HG03280 (cell line): ENCODE measurements around the gene TNNT1.
"Not testable (repeated sequence)": the region's sequence is repeated elsewhere in the genome, so short reads cannot be mapped to it uniquely, and the experiment has no call there.

ENCODE experiments used
- ATAC-seq: cut with Tn5 transposase; IDR thresholded peaks from one replicate; pipeline ENCODE4 v1.9.1; 2021; ENCODE audit warnings: mild to moderate bottlenecking, moderate library complexity; ENCODE audit not compliant: unreplicated experiment

Gene TNNT1, protein sequence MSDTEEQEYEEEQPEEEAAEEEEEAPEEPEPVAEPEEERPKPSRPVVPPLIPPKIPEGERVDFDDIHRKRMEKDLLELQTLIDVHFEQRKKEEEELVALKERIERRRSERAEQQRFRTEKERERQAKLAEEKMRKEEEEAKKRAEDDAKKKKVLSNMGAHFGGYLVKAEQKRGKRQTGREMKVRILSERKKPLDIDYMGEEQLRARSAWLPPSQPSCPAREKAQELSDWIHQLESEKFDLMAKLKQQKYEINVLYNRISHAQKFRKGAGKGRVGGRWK

DNA sequence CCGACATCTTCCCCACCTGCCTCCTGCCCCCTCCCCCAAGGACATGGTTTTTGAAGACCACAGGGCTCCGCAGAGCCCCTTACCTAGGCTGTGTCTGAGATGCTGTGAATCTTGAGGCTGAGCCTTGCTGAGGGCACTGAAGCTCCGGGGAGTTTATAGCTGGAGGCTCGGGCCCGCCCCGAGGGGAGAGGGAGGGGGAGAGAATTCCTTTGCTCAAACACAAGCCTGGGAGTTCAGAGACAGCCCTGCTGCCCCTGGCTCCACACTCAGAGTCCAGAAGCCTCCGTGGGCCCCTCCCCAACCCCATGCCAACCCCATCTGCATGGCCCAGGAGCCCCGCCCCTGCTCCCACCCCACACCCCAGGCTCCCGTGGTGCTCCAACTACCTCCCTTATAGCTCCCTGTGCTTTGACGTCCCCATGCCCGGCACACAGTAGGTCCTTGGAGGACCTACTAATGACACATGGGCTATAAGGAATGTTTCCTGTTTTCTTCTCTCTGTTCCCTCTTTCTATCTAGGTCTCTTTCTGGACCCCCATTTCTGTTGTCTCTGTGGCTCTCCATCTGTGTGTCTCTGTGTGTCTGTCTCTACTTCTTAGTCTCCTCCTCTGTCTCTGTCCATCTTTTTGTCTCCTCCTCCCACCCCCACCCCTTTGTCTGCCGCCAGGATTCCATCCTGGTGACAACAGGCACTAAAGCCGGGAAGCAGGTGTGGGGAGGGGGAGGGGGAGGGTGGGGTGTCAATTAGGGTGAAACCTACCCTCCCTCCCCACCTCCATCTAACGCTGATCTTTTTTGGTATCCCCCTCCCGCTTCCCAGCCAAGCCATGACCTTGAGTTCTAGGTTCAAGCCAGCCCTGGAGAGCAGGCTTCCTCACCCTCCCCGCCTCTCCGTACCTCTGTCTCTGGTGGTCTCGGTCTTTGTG lies at the start of gene TNNT1:
Gene TNNT1 (minus strand): TSS at position 129 of the 926 bp plus-strand sequence. CDS start 2,049 bp downstream, outside the sequence.
- no peak for ATAC-seq

GRCh38 chr19:55198651-55199050 lies 49.6 kb upstream of the TNNT1 start:
- ATAC-seq = no peak

DNA sequence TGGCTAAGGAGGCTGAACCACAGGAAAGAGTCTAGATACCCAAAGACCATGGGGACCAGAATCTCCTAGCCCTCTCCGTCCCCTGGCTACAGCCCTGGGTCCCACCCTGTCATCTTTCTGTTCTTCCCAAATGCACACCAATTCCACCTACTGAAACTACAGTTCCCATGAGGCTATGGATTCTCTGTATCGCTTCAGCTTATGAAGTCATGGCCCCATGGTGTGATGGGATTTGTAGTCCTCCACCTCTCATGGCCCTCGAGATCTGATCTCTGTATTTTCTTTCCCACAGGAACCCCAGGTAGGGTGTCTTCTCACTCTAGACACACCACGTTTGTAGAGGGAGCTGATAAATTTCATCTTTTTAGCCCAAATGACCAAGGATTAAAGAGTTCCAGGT lies 48.5 kb upstream of the TNNT1 start:
- ATAC-seq = no peak

DNA sequence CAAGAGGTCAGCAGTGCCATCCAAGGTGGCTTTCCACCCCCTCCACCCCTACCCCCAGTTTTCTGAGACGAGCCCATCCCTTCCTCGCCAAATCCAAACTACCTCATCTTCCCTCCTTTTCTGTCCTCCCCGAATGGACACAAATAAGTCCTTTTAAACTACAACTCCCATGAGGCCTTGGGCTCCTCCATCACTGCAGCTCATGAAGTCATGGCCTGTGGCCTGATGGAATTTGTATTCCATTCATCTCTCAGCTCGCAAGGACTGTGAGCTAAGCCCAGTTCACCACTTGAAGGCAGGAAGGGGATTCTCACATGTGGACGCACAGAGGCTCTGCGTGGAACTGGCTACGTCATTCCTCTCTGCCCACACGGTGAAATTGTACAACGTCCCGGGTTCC lies 47.8 kb upstream of the TNNT1 start:
- no peak for ATAC-seq

- ATAC-seq = no peak
These were observed 44.5 kb upstream of the TNNT1 start for GRCh38 chr19:55193481-55193880.

- no peak for ATAC-seq
These were observed 40.4 kb upstream of the TNNT1 start for GRCh38 chr19:55189403-55189835.

DNA sequence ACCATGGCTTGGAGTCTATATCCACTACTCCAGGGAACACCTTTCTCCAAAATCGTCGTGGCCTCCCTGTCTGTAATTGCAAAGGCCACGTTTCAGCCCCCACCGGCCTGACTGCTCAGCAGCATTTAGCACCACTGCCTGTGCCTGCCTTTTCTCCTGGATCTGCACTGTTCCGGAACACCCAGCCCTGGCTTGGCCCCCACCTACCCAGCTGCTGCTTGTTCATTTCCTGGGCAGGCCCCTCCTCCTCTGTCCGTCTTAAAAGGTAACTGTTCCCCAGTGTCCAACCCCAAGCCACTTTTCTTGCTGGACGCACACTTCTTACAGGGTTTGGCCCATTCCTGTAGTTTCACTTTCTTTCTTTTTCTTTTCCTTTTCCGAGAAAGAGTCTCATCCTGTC lies 39.6 kb upstream of the TNNT1 start:
- ATAC-seq = no peak

DNA sequence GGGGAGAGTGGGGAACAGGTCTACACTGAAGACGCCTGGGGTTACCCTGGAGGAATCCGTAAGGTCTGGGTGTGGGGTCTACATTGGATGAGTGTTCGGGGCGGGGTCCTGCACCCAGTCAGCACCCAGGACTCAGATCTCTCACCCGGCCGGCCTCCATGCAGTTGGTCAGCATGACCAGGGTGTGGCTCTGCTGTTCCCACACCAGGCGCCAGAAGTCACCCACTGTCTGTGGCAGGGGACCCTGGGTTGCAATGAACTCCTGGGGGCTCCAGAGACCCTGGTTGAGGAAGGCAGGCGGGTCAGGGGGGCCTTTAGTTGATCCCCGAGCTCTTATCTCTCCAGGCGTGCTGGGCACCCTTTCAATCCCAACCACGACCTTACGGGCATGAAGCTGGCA lies 37.1 kb upstream of the TNNT1 start:
- no peak for ATAC-seq

DNA sequence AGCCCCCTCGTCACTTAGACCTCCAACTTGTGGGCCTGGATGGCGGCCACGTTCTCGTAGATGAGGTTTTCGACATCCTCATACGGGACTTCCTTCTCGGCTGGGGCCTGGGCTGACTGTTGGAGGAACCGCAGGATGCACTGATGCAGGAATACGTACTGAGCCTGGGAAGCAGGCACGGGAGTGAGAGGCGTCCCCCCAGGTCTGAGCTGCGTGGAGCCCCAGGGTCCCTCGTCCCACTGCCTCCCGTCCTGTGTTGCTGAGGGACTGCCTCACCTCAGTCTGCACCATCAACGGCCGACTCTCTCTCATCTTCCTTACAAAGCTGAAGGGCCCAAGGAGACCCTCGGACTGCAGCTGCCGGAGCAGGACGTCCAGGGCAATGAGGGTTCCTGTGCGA lies 32.7 kb upstream of the TNNT1 start:
- ATAC-seq = no peak

DNA sequence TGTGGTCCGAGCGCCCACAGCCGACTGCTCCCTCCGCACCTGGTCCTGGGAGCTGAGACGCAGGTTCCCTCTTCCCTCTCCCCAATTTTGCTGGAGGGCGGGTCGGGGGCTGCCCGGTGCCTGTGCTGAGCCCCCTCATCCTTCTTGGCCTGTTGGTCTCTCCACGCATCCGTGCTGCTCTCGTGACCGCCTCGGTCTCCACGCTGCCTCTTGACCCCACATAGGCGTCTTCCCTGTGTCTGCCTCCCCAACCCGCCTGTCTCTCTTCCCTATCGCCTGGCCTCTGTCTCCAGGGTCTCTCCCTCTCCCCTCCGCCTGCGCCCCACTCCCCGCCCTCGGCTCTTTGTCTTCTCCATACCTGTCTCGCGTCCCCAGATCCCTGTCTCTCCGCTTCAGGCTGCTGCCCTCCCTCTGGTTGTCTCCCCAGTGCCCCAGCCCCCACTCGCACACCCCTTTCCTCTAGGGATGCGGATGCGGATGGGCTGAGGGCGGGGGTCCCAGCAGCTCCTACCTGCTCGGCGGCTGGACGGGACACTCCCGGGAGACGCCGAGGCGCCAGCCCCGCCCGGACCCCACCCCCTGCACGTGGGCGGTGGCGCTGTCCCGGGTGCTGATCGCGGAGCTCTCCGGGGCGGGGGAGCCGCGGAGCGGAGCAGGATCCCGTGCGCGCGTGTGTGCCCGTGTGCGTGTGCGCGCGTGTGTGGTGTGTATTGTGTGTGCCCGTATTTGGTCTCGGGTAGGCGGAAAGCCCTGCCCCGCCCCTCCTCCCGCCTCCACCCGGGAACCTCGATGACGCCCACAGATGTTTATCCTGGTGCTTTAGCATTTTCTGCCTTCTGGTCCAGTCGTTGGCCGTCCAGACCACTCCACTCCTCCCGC lies 30.8 kb upstream of the TNNT1 start, which contains the start of gene SYT5:
Gene SYT5 (minus strand): TSS at position 684 of the 879 bp plus-strand sequence. CDS start 1,248 bp downstream, outside the sequence.
- ATAC-seq = peak; percentile 43

DNA sequence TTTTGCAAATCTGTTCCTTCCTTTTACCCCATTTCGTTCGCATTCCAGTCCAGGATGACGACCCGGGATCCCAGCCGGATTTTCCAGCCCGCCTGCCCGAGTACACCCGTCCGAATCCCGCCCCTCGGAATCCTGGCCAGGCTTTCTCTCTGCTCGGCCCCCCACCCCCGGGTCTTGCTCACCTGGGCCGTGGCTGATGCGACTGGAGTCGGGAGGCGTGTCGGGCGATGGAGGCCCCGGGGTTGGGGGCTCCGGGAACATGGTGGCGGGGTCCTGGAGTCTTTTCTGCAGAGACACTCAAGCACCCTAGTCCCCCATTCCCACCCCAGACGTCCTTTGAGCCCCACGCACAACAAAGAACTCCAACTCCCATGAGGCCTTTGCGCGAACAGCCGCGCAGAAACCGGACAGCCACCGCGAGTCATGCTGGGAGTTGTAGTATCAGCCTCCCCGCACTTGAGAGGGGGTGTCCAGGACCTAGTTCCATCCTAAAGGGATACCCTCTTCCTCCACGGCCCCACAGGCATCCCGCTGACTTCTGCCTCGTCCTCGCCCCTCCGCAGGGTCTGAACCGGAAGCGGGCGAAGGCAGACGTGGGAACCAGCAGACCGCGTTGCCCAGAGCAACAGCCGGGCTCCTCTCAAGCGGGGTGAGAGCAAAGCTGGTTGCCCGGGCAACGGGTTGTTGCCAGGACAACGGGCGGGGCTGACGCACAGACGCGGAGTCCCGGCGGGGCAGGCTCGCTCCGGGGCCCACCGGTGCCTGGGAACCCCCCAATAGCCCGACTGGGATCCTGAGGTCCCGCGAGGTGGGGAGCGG lies 30.0 kb upstream of the TNNT1 start:
- ATAC-seq = peak; percentile 79

DNA sequence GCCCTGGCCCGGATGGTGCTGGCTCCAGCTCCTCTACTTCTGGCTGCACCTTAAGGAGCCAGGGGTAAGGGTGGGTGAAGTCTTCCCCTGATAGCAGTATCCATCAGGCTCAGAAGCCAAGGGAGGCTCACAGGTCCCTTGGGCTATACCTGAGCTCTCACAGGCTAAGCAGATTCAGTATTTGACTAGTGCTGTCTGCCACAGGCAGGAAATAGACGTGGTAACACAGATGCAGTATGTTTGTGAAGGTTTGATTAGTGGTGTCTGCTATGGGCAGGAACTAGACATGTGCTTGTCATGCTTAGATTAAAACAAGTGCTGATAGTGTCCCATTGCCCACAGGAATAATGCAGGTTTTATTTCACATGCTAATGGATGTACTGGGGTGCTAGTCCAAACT lies 27.1 kb upstream of the TNNT1 start:
- no peak for ATAC-seq

DNA sequence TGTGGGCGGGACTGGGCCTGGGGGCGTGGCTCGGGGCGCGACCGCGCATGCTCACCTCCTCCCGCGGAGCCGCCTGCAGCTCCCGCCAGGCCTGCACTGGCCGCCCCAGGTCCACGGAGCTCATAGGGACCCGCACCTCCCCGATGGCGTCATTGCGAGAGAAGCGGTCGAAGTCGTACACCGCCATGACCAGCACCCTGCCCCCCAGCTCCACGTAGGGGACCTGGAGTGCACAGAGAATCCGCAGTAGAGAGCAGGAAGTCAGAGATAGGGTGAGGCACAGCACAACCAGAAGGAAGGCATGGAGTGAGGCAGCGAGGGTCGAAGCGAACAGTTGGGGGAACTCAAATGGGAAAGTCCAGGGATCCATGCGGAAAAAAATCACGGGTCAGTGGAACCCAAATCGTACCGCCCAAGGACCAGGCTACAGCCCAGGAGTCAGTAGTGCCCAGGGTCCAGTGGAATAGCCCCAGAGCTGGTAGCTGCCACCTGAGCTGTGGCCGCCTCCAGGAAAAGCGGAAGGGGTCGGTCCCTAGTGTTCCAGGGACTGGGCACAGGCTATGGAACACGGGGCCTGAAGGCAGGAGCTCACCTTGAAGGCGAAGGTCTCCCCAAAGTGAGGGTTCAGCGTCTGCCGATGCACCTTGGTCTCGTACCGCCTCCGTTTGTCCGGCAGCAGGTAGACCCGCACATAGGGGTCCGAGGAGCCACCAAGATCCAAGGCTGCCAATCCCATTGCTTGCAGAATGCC lies 26.3 kb upstream of the TNNT1 start:
- ATAC-seq = no peak

DNA sequence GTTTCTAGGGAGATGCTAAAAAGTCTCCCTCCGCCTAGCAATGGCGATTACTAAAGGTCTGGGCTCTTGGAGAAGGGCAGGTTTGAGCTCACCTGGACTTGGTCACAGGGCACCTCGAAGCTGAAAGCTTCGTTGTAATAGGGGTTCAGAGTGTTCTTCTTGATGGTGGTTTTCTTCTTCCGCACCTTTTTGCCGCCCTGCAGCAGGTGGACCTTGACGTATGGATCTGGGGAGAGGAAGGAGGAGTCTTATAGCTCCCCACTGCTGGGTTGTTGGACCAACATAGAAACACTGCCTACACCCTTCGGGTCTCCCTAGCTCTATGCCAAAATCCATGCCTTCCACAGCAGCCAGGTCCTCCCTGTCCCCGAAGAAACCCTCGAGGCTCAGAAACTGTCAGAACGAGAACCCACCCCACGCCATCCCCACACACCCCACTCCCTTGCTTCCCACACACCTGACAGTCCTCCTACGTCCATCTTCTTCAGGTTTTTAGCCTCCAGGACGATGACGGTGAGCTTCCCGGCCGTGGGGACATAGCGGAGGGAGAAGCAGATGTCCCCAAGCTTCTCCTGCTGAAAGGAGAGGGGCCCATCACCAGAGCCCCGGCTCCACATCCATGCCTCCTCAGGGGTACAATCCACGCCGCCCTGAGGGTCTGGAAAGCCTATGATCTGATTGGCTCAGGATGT lies 25.6 kb upstream of the TNNT1 start:
- no peak for ATAC-seq

- ATAC-seq = no peak
These were observed 24.9 kb upstream of the TNNT1 start for GRCh38 chr19:55173714-55174409.

- ATAC-seq = no peak
These were observed 24.2 kb upstream of the TNNT1 start for GRCh38 chr19:55173186-55173713.

GRCh38 chr19:55172741-55173140 lies 23.7 kb upstream of the TNNT1 start:
- no peak for ATAC-seq

DNA sequence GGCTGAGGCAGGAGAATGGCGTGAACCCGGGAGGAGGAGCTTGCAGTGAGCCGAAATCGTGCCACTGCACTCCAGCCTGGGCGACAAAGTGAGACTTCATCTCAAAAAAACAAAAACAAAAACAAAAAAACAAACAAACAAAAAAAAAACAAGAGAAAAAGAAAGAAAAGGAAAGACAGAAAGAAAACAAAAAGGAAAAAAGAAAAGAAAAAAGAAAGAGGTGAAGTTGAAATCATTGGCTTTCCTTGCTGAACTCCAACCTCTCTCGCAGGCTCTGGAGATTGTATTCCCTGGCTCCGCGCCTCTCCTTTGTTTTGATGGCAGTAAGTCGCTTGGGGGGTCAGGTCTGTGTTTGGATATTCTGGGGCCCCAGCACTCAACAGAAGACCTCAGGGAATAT lies 23.3 kb upstream of the TNNT1 start:
- not testable (repeated sequence) for ATAC-seq
